Measurements from ENCODE around the gene SNRPB. TPM values are rescaled to one million over a fixed set of nuclear protein-coding genes. Genes with fewer than 3 reads are reported as not detected.
A peak's percentile ranks its signal among the peaks of the same experiment; 100 is the strongest.

SNRPB gene
- total and polyA plus RNA-seq, 2 of the 13 experiments (the other 11 are each of a cell fraction or from before 2014, with no cell fraction given), result 473 to 844 TPM

DNA sequence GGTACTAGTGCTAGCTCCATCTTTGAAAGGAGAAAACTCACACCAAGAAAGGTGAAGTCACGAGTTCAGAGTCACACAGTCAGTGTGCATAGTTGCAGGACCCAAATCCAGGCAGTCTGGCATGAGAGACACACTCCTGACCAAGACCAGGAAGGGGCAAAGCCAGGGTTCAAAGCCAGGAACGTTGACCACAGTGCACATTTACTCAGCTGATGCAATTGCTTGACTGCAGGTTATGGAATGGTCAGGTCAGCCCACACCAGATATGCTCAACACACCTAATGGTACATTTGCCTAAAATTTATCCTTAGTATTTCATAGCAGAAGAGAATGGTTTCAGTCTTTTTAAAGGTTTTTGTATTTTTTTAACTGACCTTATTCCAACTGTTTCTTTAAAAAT, 52.2 kb downstream of the SNRPB start (continued):
- no peak for TF ChIP-seq USF2 (IDR thresholded peaks at IDR 0.05; ENCODE audit: low read depth, low read length)
- no peak for TF ChIP-seq USF2 (CRISPR knock-in tag; IDR thresholded peaks at IDR 0.05; ENCODE audit: borderline replicate concordance)
- no peak for TF ChIP-seq KAT7 (CRISPR knock-in tag; IDR thresholded peaks at IDR 0.05; ENCODE audit: borderline replicate concordance)
- TF ChIP-seq SNRNP70 (IDR thresholded peaks at IDR 0.05; ENCODE audit: low read depth, low read length), result no peak
- TF ChIP-seq SALL1 (CRISPR knock-in tag; IDR thresholded peaks at IDR 0.05), result peak; percentile 45; the same call in 1 of the 2 replicates
- TF ChIP-seq FOXA1 (IDR thresholded peaks at IDR 0.05), result no peak
- TF ChIP-seq FOXA1 (CRISPR knock-in tag; IDR thresholded peaks at IDR 0.05), result peak; percentile 57
- peak; percentile 87 for TF ChIP-seq CEBPG (CRISPR knock-in tag; IDR thresholded peaks at IDR 0.05)

DNA sequence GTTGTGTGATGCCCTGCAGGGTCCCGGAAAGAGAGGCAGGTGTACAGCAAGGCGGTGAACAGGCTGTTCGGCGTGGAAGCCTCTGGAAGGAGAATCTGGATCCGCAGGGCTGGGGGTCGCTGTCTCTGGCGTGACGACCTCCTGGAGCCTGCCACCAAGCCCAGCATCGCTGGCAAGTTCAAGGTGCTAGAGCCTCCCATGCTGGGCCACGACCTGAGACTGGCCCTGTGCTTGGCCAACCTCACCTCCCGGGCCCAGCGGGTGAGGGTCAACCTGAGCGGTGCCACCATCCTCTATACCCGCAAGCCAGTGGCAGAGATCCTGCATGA, 53.4 kb downstream of the SNRPB start:
- H3K9ac ChIP-seq (ENCODE audit: insufficient read depth, low read depth, low read length), result no peak overlapping the region
- no peak for FAIRE-seq
- no peaks in the 10 kb centered on the region; a peak in 1 of 5 replicates for H3K27me3 ChIP-seq (ENCODE audit: control insufficient read depth in 1 of 2, insufficient read depth in 2 of 2, low read length in 2 of 2)
- no peak overlapping the region for H3K27ac ChIP-seq (ENCODE audit: extremely low read length, insufficient read depth, low read length)
- intact Hi-C loops (cut with micrococcal nuclease; ENCODE audit: unreplicated experiment), result no loop called here
- peaks cover 10% of the 10 kb centered on the region for H3K4me1 ChIP-seq (ENCODE audit: insufficient read depth, low read length)
- no peak overlapping the region for H3K4me3 ChIP-seq (replicated peaks in 1 of 3; ENCODE audit: insufficient read depth in 1 of 3, low read depth in 2 of 3, low read length in 3 of 3)
- CTCF ChIA-PET (ENCODE audit: low intra/inter-chr PET ratio, low total read pairs), result no interaction called here
- DNase-seq (ENCODE audit: low spot score), result no peak
- no peak overlapping the region for H3K4me2 ChIP-seq (ENCODE audit: low read depth, low read length)
- in situ Hi-C loops (cut with HindIII; ENCODE audit: extremely low pct_ligation_motif_present, low pct_unique_long_range_greater_than_20kb), result no loop called here
- no peak; the same call in 2 of the 3 replicates for ATAC-seq
- H2AFZ ChIP-seq (ENCODE audit: low read length), result no peak overlapping the region
- POLR2A ChIA-PET, result no interaction called here
- H3K9me3 ChIP-seq (ENCODE audit: low read length), result no peaks in the 10 kb centered on the region
- no peaks in the 10 kb centered on the region for H4K20me1 ChIP-seq (ENCODE audit: insufficient read depth, low read length)
- BruUV-seq (replicated peaks), result no TSS peak
- no peaks in the 10 kb centered on the region for H3K79me2 ChIP-seq (ENCODE audit: insufficient read depth, low read length)
- WGBS (ENCODE audit: low lambda C conversion rate), result 53% methylated on average over 14 of the region's 14 CpGs
- no peaks in the 10 kb centered on the region for H3K36me3 ChIP-seq (replicated peaks in 1 of 2; ENCODE audit: control insufficient read depth in 1 of 2, insufficient read depth in 2 of 2, low read length in 2 of 2)
- no peak for TF ChIP-seq IRF1 (CRISPR knock-in tag; IDR thresholded peaks at IDR 0.05; ENCODE audit: low read depth)
- TF ChIP-seq ZNF850 (CRISPR knock-in tag; conservative IDR thresholded peaks at IDR 0.05), result no peak
- no peak for TF ChIP-seq RAD51 (IDR thresholded peaks at IDR 0.05; ENCODE audit: borderline replicate concordance)
- TF ChIP-seq ZNF773 (CRISPR knock-in tag; IDR thresholded peaks at IDR 0.05; ENCODE audit: borderline replicate concordance), result no peak
- TF ChIP-seq SP4 (CRISPR knock-in tag; IDR thresholded peaks at IDR 0.05), result no peak
- no peak for TF ChIP-seq MEIS1 (CRISPR knock-in tag; IDR thresholded peaks at IDR 0.05; ENCODE audit: borderline replicate concordance)
- TF ChIP-seq ZC3H13 (CRISPR knock-in tag; IDR thresholded peaks at IDR 0.05), result no peak
- TF ChIP-seq, protein P1, sequence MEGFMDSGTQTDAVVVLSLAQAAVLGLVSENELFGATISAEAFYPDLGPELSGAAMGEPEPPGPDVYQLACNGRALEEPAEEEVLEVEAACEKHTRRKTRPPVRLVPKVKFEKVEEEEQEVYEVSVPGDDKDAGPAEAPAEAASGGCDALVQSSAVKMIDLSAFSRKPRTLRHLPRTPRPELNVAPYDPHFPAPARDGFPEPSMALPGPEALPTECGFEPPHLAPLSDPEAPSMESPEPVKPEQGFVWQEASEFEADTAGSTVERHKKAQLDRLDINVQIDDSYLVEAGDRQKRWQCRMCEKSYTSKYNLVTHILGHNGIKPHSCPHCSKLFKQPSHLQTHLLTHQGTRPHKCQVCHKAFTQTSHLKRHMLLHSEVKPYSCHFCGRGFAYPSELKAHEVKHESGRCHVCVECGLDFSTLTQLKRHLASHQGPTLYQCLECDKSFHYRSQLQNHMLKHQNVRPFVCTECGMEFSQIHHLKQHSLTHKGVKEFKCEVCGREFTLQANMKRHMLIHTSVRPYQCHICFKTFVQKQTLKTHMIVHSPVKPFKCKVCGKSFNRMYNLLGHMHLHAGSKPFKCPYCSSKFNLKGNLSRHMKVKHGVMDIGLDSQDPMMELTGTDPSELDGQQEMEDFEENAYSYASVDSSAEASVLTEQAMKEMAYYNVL (CRISPR knock-in tag; IDR thresholded peaks at IDR 0.05; ENCODE audit: borderline replicate concordance), result no peak
- TF ChIP-seq ELF1 (CRISPR knock-in tag; IDR thresholded peaks at IDR 0.05), result no peak
- TF ChIP-seq SMAD9 (CRISPR knock-in tag; IDR thresholded peaks at IDR 0.05), result no peak
- no peak for TF ChIP-seq AHR (CRISPR knock-in tag; IDR thresholded peaks at IDR 0.05)
- TF ChIP-seq ZNF451 (CRISPR knock-in tag; IDR thresholded peaks at IDR 0.05), result no peak
- no peak for TF ChIP-seq GLMP (CRISPR knock-in tag; IDR thresholded peaks at IDR 0.05; ENCODE audit: borderline replicate concordance)
